Caco-2 (cell line): Measurements from ENCODE around the gene TNFRSF18. TPM values are rescaled to one million over a fixed set of nuclear protein-coding genes. Genes with fewer than 3 reads are reported as not detected.

Source experiments
- BruUV-seq: library from RNA; stranded (reverse); fragments of 400-500 nt; replicated peaks from 2 replicates; lab custom pipeline; 2021; lab: Mats Ljungman, UMichigan
- CTCF ChIA-PET: fragments of 300-600 bp; sonication (Branson Sonifier 250); formaldehyde crosslinking; loops from one replicate; lab custom pipeline; 2022; ENCODE audit warnings: antibody characterized with exemption; lab: Charles Lee
- POLR2A ChIA-PET: fragments of 300-600 bp; sonication (Branson Sonifier 250); formaldehyde crosslinking; loops from one replicate; lab custom pipeline; 2022; ENCODE audit warnings: antibody characterized with exemption; lab: Charles Lee
- DNase-seq, 2 experiments: peaks; one replicate each; pipeline versions ENCODE4 v3.0.0 to v3.0.0-alpha.2; 2020 to 2022
- H3K27me3 ChIP-seq: replicated peaks from 2 replicates; pipeline ENCODE4 v1.6.0; 2011; ENCODE audit warnings: low read length; ENCODE audit not compliant: control insufficient read depth, insufficient read depth
- H3K36me3 ChIP-seq: 2 replicates; pipeline ENCODE4 v1.5.1; 2011; ENCODE audit warnings: low read length; ENCODE audit not compliant: control insufficient read depth, insufficient read depth
- H3K4me1 ChIP-seq: fragments of 250-450 bp; sonication (Bioruptor Pico); 2 replicates; pipeline ENCODE4 v1.5.1; 2020; ENCODE audit warnings: mild to moderate bottlenecking
- H3K4me3 ChIP-seq: 2 replicates; pipeline ENCODE4 v1.5.1; 2011; ENCODE audit warnings: low read depth, mild to moderate bottlenecking, control low read depth, low read length
- H3K9me3 ChIP-seq: fragments of 250-450 bp; sonication (Bioruptor Pico); 2 replicates; pipeline ENCODE4 v1.5.1; 2020; ENCODE audit warnings: mild to moderate bottlenecking, moderate library complexity
- H3K27ac Mint-ChIP-seq: one replicate; pipeline ENCODE4 v1.8.0; 2022; ENCODE audit warnings: mixed read lengths; ENCODE audit not compliant: unreplicated experiment
- H3K27me3 Mint-ChIP-seq: one replicate; pipeline ENCODE4 v1.8.0; 2022; ENCODE audit warnings: mixed read lengths; ENCODE audit not compliant: insufficient read depth, unreplicated experiment
- H3K36me3 Mint-ChIP-seq: one replicate; pipeline ENCODE4 v1.8.0; 2022; ENCODE audit warnings: mild to moderate bottlenecking, mixed read lengths; ENCODE audit not compliant: insufficient read depth, unreplicated experiment
- H3K4me1 Mint-ChIP-seq: one replicate; pipeline ENCODE4 v1.8.0; 2022; ENCODE audit warnings: low read depth, mixed read lengths; ENCODE audit not compliant: unreplicated experiment
- H3K4me3 Mint-ChIP-seq: one replicate; pipeline ENCODE4 v1.8.0; 2022; ENCODE audit warnings: mild to moderate bottlenecking, moderate library complexity, mixed read lengths; ENCODE audit not compliant: unreplicated experiment
- H3K9me3 Mint-ChIP-seq: one replicate; pipeline ENCODE4 v1.8.0; 2022; ENCODE audit warnings: mixed read lengths; ENCODE audit not compliant: unreplicated experiment
- intact Hi-C: fragments of 100-400 bp; cut with micrococcal nuclease; formaldehyde crosslinking; loops from one replicate; pipeline ENCODE4 v1.10.0; 2022; ENCODE audit not compliant: unreplicated experiment
- total RNA-seq: library from RNA; stranded (reverse); gene quantifications from 2 replicates; pipeline ENCODE4 v1.2.3, GENCODE V29; 2022
- TF ChIP-seq, protein P1 (sequence below), 2 experiments: fragments of 200-600 bp in 1 of 2; IDR thresholded peaks; 1 replicate in 1 of 2; 2 replicates in 1 of 2; pipeline versions ENCODE4 v1.5.1 to v1.8.0; 2011 to 2022; ENCODE audit warnings: antibody characterized with exemption in 1 of 2, control low read depth in 1 of 2, inconsistent platforms in 1 of 2, low read depth in 1 of 2, low read length in 1 of 2, mild to moderate bottlenecking in 1 of 2, moderate library complexity in 1 of 2; ENCODE audit not compliant: insufficient read depth in 1 of 2, severe bottlenecking in 1 of 2, unreplicated experiment in 1 of 2

The TNFRSF18 gene
- total RNA-seq, 1 experiment from 2014 or later: not detected

DNA sequence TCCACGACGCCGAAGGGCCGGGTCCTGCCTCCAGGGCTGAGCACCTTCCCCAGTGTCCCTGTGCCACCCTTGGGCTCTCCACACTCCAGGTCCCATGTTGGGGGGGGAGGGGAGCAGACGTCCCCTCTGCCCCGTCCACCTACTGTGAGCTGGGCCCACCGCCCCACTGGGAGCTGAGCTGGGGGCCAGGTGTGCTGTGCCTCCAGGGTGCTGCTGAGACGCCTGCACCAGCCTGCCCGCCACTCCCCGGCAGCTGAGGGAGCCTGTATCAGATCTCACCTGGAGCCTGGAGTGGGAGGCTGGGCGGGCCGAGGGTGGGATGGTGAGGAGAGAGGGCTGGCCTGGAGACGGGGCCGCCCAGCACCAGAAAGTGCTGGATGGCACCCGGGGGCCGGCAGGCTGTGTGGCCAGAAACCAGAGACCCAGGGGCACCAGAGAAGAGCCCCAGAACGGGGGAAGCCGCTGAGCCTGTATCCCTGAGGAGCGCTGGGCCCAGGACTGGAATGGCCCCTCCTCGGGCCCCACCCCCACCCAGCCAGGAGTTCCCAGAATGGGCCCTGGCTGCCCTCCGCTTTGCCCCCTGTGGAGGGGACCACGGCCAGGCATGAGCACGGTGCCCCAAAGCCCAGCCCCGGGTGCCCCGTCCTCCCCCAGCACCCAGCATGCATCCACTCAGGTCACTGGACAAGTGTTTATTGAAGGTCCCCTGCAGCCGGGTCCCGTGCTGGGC lies 3.4 kb downstream of the TNFRSF18 start:
- Mint-ChIP-seq H3K27ac (no peak overlapping the region), H3K9me3 (no peaks in the 10 kb centered on the region), H3K4me3 (no peak overlapping the region), H3K36me3 (no peaks in the 10 kb centered on the region), H3K27me3 (no peaks in the 10 kb centered on the region), H3K4me1 (no peaks in the 10 kb centered on the region)
- ChIA-PET POLR2A (no interaction called here), CTCF (no interaction called here)
- Histone ChIP-seq H3K36me3 (no peaks in the 10 kb centered on the region), H3K9me3 (no peaks in the 10 kb centered on the region), H3K4me3 (no peak overlapping the region), H3K4me1 (no peaks in the 10 kb centered on the region), H3K27me3 (no peaks in the 10 kb centered on the region)
- DNase-seq: no peak
- TF ChIP-seq, protein P1, sequence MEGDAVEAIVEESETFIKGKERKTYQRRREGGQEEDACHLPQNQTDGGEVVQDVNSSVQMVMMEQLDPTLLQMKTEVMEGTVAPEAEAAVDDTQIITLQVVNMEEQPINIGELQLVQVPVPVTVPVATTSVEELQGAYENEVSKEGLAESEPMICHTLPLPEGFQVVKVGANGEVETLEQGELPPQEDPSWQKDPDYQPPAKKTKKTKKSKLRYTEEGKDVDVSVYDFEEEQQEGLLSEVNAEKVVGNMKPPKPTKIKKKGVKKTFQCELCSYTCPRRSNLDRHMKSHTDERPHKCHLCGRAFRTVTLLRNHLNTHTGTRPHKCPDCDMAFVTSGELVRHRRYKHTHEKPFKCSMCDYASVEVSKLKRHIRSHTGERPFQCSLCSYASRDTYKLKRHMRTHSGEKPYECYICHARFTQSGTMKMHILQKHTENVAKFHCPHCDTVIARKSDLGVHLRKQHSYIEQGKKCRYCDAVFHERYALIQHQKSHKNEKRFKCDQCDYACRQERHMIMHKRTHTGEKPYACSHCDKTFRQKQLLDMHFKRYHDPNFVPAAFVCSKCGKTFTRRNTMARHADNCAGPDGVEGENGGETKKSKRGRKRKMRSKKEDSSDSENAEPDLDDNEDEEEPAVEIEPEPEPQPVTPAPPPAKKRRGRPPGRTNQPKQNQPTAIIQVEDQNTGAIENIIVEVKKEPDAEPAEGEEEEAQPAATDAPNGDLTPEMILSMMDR (IDR thresholded peaks at IDR 0.05; ENCODE audit: insufficient read depth in 1 of 2, low read depth in 1 of 2, low read length in 1 of 2, severe bottlenecking in 1 of 2, unreplicated experiment in 1 of 2): no peak
- intact Hi-C loops: no loop called here
- no TSS peak for BruUV-seq

DNA sequence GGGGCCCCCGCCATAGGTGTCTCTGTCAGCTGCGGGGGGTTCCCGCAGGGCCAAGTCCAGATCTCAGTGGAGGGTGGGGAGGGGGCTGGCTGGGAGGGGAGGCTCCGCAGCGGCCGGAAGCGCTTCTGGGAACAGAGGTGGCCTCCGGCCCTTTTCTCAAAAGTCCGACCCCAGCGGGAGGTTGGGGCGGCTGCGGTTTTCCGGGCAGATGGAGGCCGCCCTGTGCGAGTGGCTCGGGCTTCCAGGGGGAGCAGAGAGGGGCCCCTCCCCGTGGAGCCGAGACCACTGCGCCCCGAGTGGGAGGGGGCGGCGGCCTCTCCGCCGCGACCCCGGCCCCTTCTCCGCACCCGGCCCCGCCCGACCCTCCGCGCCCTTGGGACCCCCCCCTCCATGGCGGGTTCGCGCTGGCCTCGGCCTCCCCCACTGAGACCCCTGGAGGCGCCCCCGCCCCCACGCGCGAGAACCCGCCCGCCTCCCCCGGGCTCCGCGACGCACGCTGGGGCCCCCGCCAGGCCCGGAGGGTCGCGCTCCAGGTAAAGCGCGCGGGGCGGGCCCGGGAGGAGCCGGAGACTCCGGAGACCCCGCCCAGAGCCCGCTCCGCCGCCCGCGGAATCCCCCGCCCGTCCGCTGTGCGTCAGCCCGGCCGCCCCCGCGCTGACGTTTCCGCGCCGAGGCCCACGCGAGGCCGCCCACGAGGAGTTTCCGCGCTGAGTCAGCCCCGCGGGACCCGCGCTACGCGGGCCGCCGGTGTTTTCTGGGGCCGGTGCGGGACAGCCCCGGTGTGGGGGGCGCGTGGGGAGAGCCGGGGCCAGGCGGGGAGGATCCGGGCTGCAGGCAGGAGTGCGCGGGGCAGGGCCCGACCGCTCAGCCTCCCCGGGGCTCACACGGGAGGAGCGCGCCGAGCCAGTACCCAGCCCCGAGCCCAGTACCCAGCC lies 5.2 kb downstream of the TNFRSF18 start:
- intact Hi-C loops: no loop called here
- Histone ChIP-seq H3K4me3 (peak overlapping the region; percentile 39), H3K4me1 (no peaks in the 10 kb centered on the region), H3K27me3 (no peaks in the 10 kb centered on the region), H3K9me3 (no peaks in the 10 kb centered on the region), H3K36me3 (no peaks in the 10 kb centered on the region)
- ChIA-PET POLR2A (interaction anchor here (0.7 kb wide), 1 partner anchor 76 kb away, joined by 3 read pairs; no protein-coding TSS in a partner anchor), CTCF (no interaction called here)
- peak overlapping the region; percentile 35 for H3K4me3 Mint-ChIP-seq
- no peaks in the 10 kb centered on the region for H3K27me3 Mint-ChIP-seq
- H3K4me1 Mint-ChIP-seq: no peaks in the 10 kb centered on the region
- DNase-seq: peak in 1 of 2 experiments; percentile 63
- no TSS peak for BruUV-seq
- no peak overlapping the region for H3K27ac Mint-ChIP-seq
- H3K9me3 Mint-ChIP-seq: no peaks in the 10 kb centered on the region
- H3K36me3 Mint-ChIP-seq: no peaks in the 10 kb centered on the region
- TF ChIP-seq, protein P1 (IDR thresholded peaks at IDR 0.05; ENCODE audit: insufficient read depth in 1 of 2, low read depth in 1 of 2, low read length in 1 of 2, severe bottlenecking in 1 of 2, unreplicated experiment in 1 of 2): no peak
